H1 (cell line): ENCODE data around the gene GALNT2. TPM values are rescaled to one million over a fixed set of nuclear protein-coding genes. Genes with fewer than 3 reads are reported as not detected.

Experiments used
- CTCF ChIA-PET: fragments of 300-600 bp; sonication (Branson Sonifier 250); formaldehyde crosslinking; loops from one replicate; lab custom pipeline; 2021; ENCODE audit not compliant: partially characterized antibody; lab: Charles Lee
- POLR2A ChIA-PET: fragments of 300-600 bp; sonication (Branson Sonifier 250); formaldehyde crosslinking; loops from one replicate; lab custom pipeline; 2021; ENCODE audit warnings: inconsistent platforms; ENCODE audit not compliant: partially characterized antibody; lab: Charles Lee
- DNase-seq, 2 experiments: peaks; one replicate each; pipeline versions ENCODE4 v3.0.0 to v3.0.0-alpha.2; 2010 to 2022; ENCODE audit warnings: low spot score in 2 of 2, low read depth in 1 of 2, mixed read lengths in 1 of 2
- FAIRE-seq: peaks from 2 replicates; lab custom pipeline; 2011; peaks lifted over from hg19 to GRCh38; lab: Jason Lieb, UNC
- H2AFZ ChIP-seq: 2 replicates; pipeline ENCODE4 v1.8.1; 2012; ENCODE audit warnings: low read length, inconsistent platforms
- H2AK5ac ChIP-seq: 2 replicates; pipeline ENCODE4 v1.6.1; 2013; ENCODE audit warnings: low read depth, low read length
- H2BK120ac ChIP-seq: replicated peaks from 2 replicates; pipeline ENCODE3; 2013; ENCODE audit warnings: low read depth, low read length, inconsistent platforms
- H2BK12ac ChIP-seq: 2 replicates; pipeline ENCODE4 v1.6.1; 2013; ENCODE audit warnings: low read depth, low read length
- H2BK15ac ChIP-seq: 2 replicates; pipeline ENCODE4 v1.6.1; 2013; ENCODE audit warnings: low read length
- H2BK20ac ChIP-seq: 2 replicates; pipeline ENCODE4 v1.6.1; 2013; ENCODE audit warnings: low read length
- H2BK5ac ChIP-seq: 2 replicates; pipeline ENCODE4 v1.6.1; 2013; ENCODE audit warnings: low read depth, low read length
- H3K14ac ChIP-seq: 2 replicates; pipeline ENCODE4 v1.6.1; 2013; ENCODE audit warnings: inconsistent platforms; ENCODE audit not compliant: insufficient read length
- H3K18ac ChIP-seq: 2 replicates; pipeline ENCODE4 v1.6.1; 2013; ENCODE audit warnings: low read length; ENCODE audit errors: extremely low read depth
- H3K23ac ChIP-seq: 2 replicates; pipeline ENCODE4 v1.6.1; 2013; ENCODE audit warnings: inconsistent platforms; ENCODE audit not compliant: insufficient read length
- H3K23me2 ChIP-seq: 2 replicates; pipeline ENCODE4 v1.6.1; 2013; ENCODE audit warnings: low read depth, low read length
- H3K27ac ChIP-seq: 2 replicates; pipeline ENCODE4 v1.6.1; 2011; ENCODE audit warnings: low read depth, low read length, inconsistent platforms
- H3K27me3 ChIP-seq, 4 experiments: replicated peaks in 1 of 4; 1 replicate in 1 of 4; 2 replicates in 3 of 4; pipeline versions ENCODE4 v1.6.1 to v1.8.1; 2011 to 2013; ENCODE audit warnings: low read length in 3 of 4, mild to moderate bottlenecking in 3 of 4, inconsistent platforms in 2 of 4, mixed read lengths in 2 of 4, moderate library complexity in 1 of 4; ENCODE audit not compliant: control insufficient read depth in 3 of 4, insufficient read depth in 3 of 4; ENCODE audit errors: extremely low read depth in 1 of 4
- H3K36me3 ChIP-seq, 4 experiments: 2 replicates each; pipeline versions ENCODE4 v1.6.1 to v1.8.1; 2011 to 2013; ENCODE audit warnings: mild to moderate bottlenecking in 4 of 4, low read length in 3 of 4, moderate library complexity in 2 of 4, control low read depth in 1 of 4, inconsistent platforms in 1 of 4; ENCODE audit not compliant: insufficient read depth in 4 of 4, control insufficient read depth in 2 of 4
- H3K4ac ChIP-seq: replicated peaks from 2 replicates; pipeline ENCODE3; 2013; ENCODE audit warnings: low read length, low read depth, mixed read lengths, inconsistent platforms; ENCODE audit not compliant: insufficient read length
- H3K4me1 ChIP-seq, 4 experiments: replicated peaks in 1 of 4; 1 replicate in 1 of 4; 2 replicates in 3 of 4; pipeline versions ENCODE4 v1.6.1 to v1.8.1; 2011 to 2013; ENCODE audit warnings: low read length in 3 of 4, inconsistent platforms in 2 of 4, mixed read lengths in 1 of 4; ENCODE audit not compliant: insufficient read depth in 4 of 4, control insufficient read depth in 3 of 4
- H3K4me2 ChIP-seq, 2 experiments: 2 replicates each; pipeline versions ENCODE4 v1.6.1 to v1.8.1; 2011 to 2013; ENCODE audit warnings: low read depth in 2 of 2, low read length in 2 of 2, control low read depth in 1 of 2, inconsistent platforms in 1 of 2, mild to moderate bottlenecking in 1 of 2; ENCODE audit not compliant: insufficient read depth in 1 of 2
- H3K4me3 ChIP-seq, 4 experiments: fragments of 200-600, 300-600 bp in 1 of 4; sonication (generic), shearing (Covaris generic), sonication (Bioruptor Twin) in 1 of 4; 2 replicates each; pipeline versions ENCODE4 v1.5.1 to v1.8.1; 2011 to 2016; ENCODE audit warnings: low read length in 4 of 4, low read depth in 3 of 4, control low read depth in 2 of 4, inconsistent platforms in 2 of 4, mild to moderate bottlenecking in 2 of 4, mixed read lengths in 1 of 4, moderate library complexity in 1 of 4; ENCODE audit not compliant: insufficient read depth in 2 of 4; ENCODE audit errors: extremely low read depth in 1 of 4
- H3K56ac ChIP-seq: replicated peaks from 2 replicates; pipeline ENCODE3; 2013; ENCODE audit warnings: low read depth, mild to moderate bottlenecking, mixed read lengths, low read length, inconsistent platforms; ENCODE audit not compliant: insufficient read length
- H3K79me1 ChIP-seq: 2 replicates; pipeline ENCODE4 v1.6.1; 2013; ENCODE audit warnings: low read depth, low read length, control low read depth
- H3K79me2 ChIP-seq, 2 experiments: 2 replicates each; pipeline versions ENCODE4 v1.6.1 to v1.8.1; 2012 to 2013; ENCODE audit warnings: low read length in 2 of 2, mild to moderate bottlenecking in 2 of 2, inconsistent platforms in 1 of 2; ENCODE audit not compliant: insufficient read depth in 2 of 2, control insufficient read depth in 1 of 2
- H3K9ac ChIP-seq, 4 experiments: replicated peaks in 1 of 4; 1 replicate in 1 of 4; 2 replicates in 3 of 4; pipeline versions ENCODE4 v1.6.1 to v1.8.1; 2011 to 2013; ENCODE audit warnings: low read depth in 3 of 4, low read length in 3 of 4, control low read depth in 2 of 4, mild to moderate bottlenecking in 2 of 4, moderate library complexity in 2 of 4, inconsistent platforms in 1 of 4; ENCODE audit errors: extremely low read depth in 1 of 4
- H3K9me3 ChIP-seq, 2 experiments: 2 replicates each; pipeline versions ENCODE4 v1.6.1 to v1.8.1; 2012 to 2013; ENCODE audit warnings: mild to moderate bottlenecking in 2 of 2, moderate library complexity in 2 of 2, control low read depth in 1 of 2, inconsistent platforms in 1 of 2, low read depth in 1 of 2, low read length in 1 of 2, mixed read lengths in 1 of 2; ENCODE audit not compliant: insufficient read depth in 2 of 2
- H4K20me1 ChIP-seq, 2 experiments: replicated peaks in 1 of 2; 2 replicates each; pipeline versions ENCODE3 to v1.8.1; 2011 to 2013; ENCODE audit warnings: inconsistent platforms in 2 of 2, low read length in 2 of 2, mild to moderate bottlenecking in 1 of 2; ENCODE audit not compliant: insufficient read depth in 2 of 2, control insufficient read depth in 1 of 2
- H4K5ac ChIP-seq: 2 replicates; pipeline ENCODE4 v1.6.1; 2013; ENCODE audit warnings: low read length, low read depth, mixed read lengths, inconsistent platforms; ENCODE audit not compliant: insufficient read length
- H4K8ac ChIP-seq: 2 replicates; pipeline ENCODE4 v1.8.0; 2013; ENCODE audit warnings: mild to moderate bottlenecking, moderate library complexity, low read length, inconsistent platforms; ENCODE audit not compliant: insufficient read depth; ENCODE audit errors: extremely low read depth
- H4K91ac ChIP-seq: replicated peaks from 2 replicates; pipeline ENCODE3; 2013; ENCODE audit warnings: low read length, mixed read lengths, inconsistent platforms; ENCODE audit not compliant: insufficient read length
- ATF2 ChIP-seq: IDR thresholded peaks from 2 replicates; pipeline ENCODE4 v1.6.1; 2012; ENCODE audit warnings: low read length, inconsistent platforms
- CBX8 ChIP-seq: fragments of 300-800, 300-1000 bp; sonication (generic); IDR thresholded peaks from 2 replicates; pipeline ENCODE4 v1.7.1; 2016; ENCODE audit warnings: low read depth, low read length, borderline replicate concordance
- CTBP2 ChIP-seq: IDR thresholded peaks from 2 replicates; pipeline ENCODE4 v1.7.0; 2011; ENCODE audit warnings: borderline replicate concordance, mild to moderate bottlenecking, moderate library complexity, mixed read lengths, low read length; ENCODE audit not compliant: insufficient read depth, insufficient read length
- GABPA ChIP-seq: IDR thresholded peaks from 2 replicates; pipeline ENCODE4 v1.6.1; 2011; ENCODE audit warnings: mild to moderate bottlenecking, low read length, moderate library complexity, borderline replicate concordance; ENCODE audit not compliant: insufficient read depth
- KDM5A ChIP-seq: fragments of 200-600 bp; IDR thresholded peaks from 2 replicates; pipeline ENCODE4 v1.7.1; 2012; ENCODE audit warnings: mild to moderate bottlenecking, low read length, inconsistent platforms, mixed read lengths
- MAX ChIP-seq: IDR thresholded peaks from 2 replicates; pipeline ENCODE4 v1.6.1; 2012; ENCODE audit warnings: inconsistent platforms
- NANOG ChIP-seq: IDR thresholded peaks from 2 replicates; pipeline ENCODE4 v1.6.1; 2011; ENCODE audit warnings: low read length, low read depth, mild to moderate bottlenecking, inconsistent platforms; ENCODE audit not compliant: insufficient read depth, poor library complexity, severe bottlenecking
- POLR2A ChIP-seq, 2 experiments: IDR thresholded peaks; 1 replicate in 1 of 2; 2 replicates in 1 of 2; pipeline ENCODE4 v1.6.1; 2011; ENCODE audit warnings: low read depth in 2 of 2, low read length in 2 of 2, mild to moderate bottlenecking in 2 of 2; ENCODE audit errors: control extremely low read depth in 1 of 2
- RFX5 ChIP-seq: IDR thresholded peaks from 2 replicates; pipeline ENCODE4 v1.6.1; 2011; ENCODE audit warnings: low read depth, low read length, improper control_type of control experiment, borderline replicate concordance
- TAF7 ChIP-seq: optimal IDR thresholded peaks from 2 replicates; pipeline ENCODE3; 2011; ENCODE audit warnings: low read depth, mild to moderate bottlenecking, inconsistent platforms, low read length, moderate library complexity, borderline replicate concordance
- TBP ChIP-seq: IDR thresholded peaks from 2 replicates; pipeline ENCODE4 v1.6.1; 2011; ENCODE audit warnings: low read depth, low read length, improper control_type of control experiment
- ZNF274 ChIP-seq: IDR thresholded peaks from 2 replicates; pipeline ENCODE4 v1.7.0; 2012; ENCODE audit warnings: low read length, borderline replicate concordance; ENCODE audit errors: extremely low read depth
- WGBS, 2 experiments: shearing (Covaris generic) in 1 of 2; methylation state at CpG; one replicate each; pipeline versions ENCODE4 v1.1.6 to v1.1.7; 2013 to 2015; ENCODE audit warnings: low lambda C conversion rate in 2 of 2, mixed read lengths in 2 of 2, inconsistent platforms in 1 of 2, low coverage in 1 of 2, missing lambda C conversion rate in 1 of 2; ENCODE audit not compliant: insufficient replicate concordance in 2 of 2, insufficient coverage in 1 of 2, insufficient read length in 1 of 2; ENCODE audit errors: extremely low coverage in 1 of 2, missing lambda C conversion rate in 1 of 2; 5-methylcytosine and 5-hydroxymethylcytosine counted together
- polyA plus RNA-seq, 7 experiments: library from polyadenylated mRNA; depleted of rRNA in 3 of 7; stranded (reverse) in 5 of 7; unstranded in 2 of 7; fragments of >200 nt in 5 of 7; fragments of 200-250 nt in 2 of 7; gene quantifications; 1 replicate in 5 of 7; 2 replicates in 1 of 7; 4 replicates in 1 of 7; pipeline versions ENCODE4 v1.2.1 to v1.2.3, GENCODE V29; 2011 to 2013; ENCODE audit warnings: missing spikeins in 2 of 7, mixed read lengths in 2 of 7
- total RNA-seq: library from RNA; stranded (reverse); fragmentation: NEBNext Ultra II Directional; extraction: Animal tissue kit (Norgen Biotek cat#: 25700); gene quantifications from 2 replicates; pipeline ENCODE4 v1.2.1, GENCODE V29; 2021

Gene GALNT2
- total and polyA plus RNA-seq, 2 of the 8 experiments (the other 6 are each of a cell fraction or from before 2014, with no cell fraction given) = 34.5 to 75.3 TPM

- Histone ChIP-seq H3K18ac (no peak overlapping the region), H3K14ac (no peak overlapping the region), H2BK12ac (no peak overlapping the region), H2BK5ac (no peak overlapping the region), H4K20me1 (peaks cover 8 to 28% of the 10 kb centered on the region in 2 experiments), H2BK120ac (no peak overlapping the region), H4K91ac (no peak overlapping the region), H3K9me3 (no peaks in the 10 kb centered on the region), H2BK15ac (no peak overlapping the region), H3K79me1 (peaks cover 34% of the 10 kb centered on the region), H3K4me2 (no peak overlapping the region), H3K23ac (no peak overlapping the region), H3K4me3 (no peak overlapping the region), H3K4me1 (peaks cover 7 to 12% (median 8%) of the 10 kb centered on the region in 4 experiments; a peak in 5 of 7 replicates), H2AK5ac (no peak overlapping the region), H4K5ac (no peak overlapping the region), H3K27ac (no peak overlapping the region), H3K79me2 (peaks cover 18 to 94% of the 10 kb centered on the region in 2 experiments), H3K27me3 (peaks cover 0 to 7% (median 0%) of the 10 kb centered on the region in 4 experiments; a peak in 3 of 7 replicates), H3K56ac (no peak overlapping the region), H2AFZ (no peak overlapping the region), H3K36me3 (no peaks in the 10 kb centered on the region), H3K23me2 (peaks cover 4% of the 10 kb centered on the region; the same call in 1 of the 2 replicates), H3K9ac (no peak overlapping the region), H4K8ac (no peak overlapping the region), H2BK20ac (no peak overlapping the region), H3K4ac (no peak overlapping the region)
- ChIA-PET POLR2A (no interaction called here), CTCF (interaction anchor here (1.1 to 1.5 kb wide), 2 partner anchors 83 to 95 kb away, joined by 3 to 5 read pairs; no protein-coding TSS in a partner anchor)
- DNase-seq = no peak
- FAIRE-seq = no peak
- 93% methylated on average over 1 of the region's 1 CpG; no CpG with 5 or more reads in 1 of the 2 experiments for WGBS, 2 experiments
- TF ChIP-seq RFX5 = no peak
- no peak for TF ChIP-seq ZNF274
- no peak for TF ChIP-seq POLR2A (IDR thresholded peaks at IDR 0.05; ENCODE audit: control extremely low read depth in 1 of 2, low read depth in 2 of 2, low read length in 2 of 2)
- TF ChIP-seq MAX = no peak
- TF ChIP-seq KDM5A = no peak
- TF ChIP-seq CBX8 = no peak
- no peak for TF ChIP-seq ATF2
- TF ChIP-seq GABPA = no peak
- no peak for TF ChIP-seq CTBP2
- TF ChIP-seq TAF7 = no peak
- no peak for TF ChIP-seq TBP
- TF ChIP-seq NANOG = no peak
These were observed 5.8 kb downstream of the GALNT2 start for GRCh38 chr1:230072866-230073265.
